ENCODE measurements around the gene SLC9A9.
"Not testable (repeated sequence)": the region's sequence is repeated elsewhere in the genome, so short reads cannot be mapped to it uniquely, and the experiment has no call there.

Gene SLC9A9

DNA sequence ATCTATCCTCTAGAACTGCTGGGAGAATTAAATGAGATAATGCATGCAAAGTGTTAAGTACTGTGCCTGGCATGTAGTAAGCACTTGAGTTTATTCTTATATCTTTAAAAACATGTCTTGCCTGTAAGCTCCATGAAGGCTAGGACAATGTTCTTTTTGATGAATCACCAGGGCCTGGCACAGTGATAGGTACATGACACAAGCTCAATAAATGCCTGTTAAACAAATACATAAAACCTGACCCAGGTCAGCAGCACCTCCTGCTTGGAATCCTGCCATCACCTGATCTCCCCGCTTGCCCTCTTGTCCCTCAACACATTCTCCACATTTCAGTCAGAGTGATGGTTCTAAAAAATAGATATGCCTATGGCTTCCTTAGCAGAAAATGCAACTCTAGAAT lies 541.9 kb downstream of the SLC9A9 start:
- DNase-seq = peak; percentile 50

DNA sequence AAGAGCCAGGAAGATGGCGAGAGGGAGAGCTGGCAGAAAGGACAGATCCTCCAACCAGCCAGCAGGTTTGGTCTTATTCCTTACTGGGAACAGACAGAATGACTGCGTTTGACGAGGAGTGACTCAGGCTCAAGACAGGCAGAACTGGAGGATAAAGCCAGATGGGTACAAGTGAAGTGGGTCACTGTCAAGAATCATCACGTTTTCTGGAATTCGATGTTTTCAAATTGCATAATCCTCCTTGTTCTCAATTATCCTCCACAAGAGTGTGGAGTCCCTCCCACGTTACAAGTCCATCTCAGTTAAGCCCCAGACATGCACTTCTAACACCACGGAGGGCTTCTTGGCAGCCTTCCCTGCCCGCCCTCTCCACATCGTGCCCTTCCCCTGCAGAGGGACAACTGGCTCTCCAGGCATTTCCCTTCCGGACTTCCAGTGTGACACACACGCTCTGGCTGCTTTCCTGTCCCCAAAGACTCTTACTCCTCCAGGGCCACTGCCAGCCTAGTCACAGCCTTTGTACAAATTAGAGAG lies 545.6 kb downstream of the SLC9A9 start:
- DNase-seq = no peak

- DNase-seq = no peak
These were observed 547.0 kb downstream of the SLC9A9 start for GRCh38 chr3:143301031-143301901.

DNA sequence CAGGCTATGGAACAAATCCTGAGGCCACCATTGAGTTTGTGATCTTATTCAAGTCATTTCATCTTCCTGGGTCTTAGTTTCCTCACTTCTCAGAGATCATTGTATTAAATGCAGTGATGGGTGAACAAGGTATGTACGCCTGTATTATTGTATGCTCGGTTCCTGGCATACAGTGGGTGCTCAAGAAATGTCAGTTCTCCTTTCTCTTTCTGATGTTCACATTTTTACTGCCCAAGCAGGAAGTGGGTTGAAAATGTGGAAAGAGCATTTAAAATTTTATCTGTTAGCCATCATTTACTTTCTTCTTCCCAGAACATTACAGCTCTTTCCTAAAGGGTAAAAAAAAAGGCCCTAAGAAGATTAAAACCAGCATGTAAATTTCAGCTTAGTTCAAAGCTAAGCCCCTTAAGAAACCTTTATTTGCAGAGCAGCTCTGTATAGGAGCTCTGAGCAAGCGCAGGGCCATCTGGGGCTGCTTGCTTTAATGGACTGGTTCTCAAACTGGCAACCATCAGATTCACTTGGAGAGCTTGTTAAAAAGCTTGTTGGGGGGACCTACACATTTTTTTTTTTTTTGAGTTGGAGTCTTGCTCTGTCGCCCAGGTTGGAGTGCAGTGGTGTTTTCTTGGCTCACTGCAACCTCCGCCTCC lies 549.3 kb downstream of the SLC9A9 start:
- DNase-seq = no peak

GRCh38 chr3:143298380-143298779 lies 549.9 kb downstream of the SLC9A9 start:
- DNase-seq = no peak

DNA sequence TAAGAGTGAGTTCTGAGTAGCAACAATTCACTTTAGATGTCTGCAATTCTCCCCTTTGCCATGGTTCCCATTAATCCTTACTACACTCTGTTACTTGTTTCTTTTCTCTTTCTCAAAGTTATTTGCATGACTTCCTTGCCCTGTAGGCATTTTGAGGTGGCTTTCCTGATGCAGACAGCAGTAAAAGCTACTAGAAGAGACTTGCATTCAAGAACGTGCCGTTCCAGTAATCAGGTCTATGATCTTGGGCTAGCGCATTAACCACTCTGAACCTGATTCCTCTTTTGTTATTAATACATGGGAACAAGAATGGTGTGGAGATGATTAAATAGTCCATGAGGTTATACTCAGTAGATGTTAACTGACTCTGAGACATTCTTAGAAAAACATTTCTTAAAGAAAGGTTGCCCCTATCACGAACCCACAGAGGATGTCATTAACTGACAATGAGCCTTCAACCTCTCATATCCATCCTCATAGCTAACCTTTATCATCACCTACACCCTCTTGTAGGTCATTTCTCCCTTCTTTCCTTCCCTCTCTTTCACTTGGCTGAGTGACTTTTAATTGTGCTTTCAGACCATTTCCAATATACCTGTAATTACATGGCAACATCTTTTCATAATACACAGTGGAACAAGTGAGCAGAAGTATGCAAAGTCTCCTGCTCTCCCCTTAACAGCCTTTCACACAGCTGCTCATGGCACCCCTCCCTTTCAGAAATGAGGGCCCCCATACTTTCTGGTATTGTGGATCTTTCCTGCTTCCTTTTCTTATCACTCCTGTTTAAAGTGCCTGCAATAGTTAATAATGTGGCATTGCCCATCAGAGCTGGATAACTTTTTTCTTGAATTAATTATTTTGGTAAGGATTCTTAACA lies 552.8 kb downstream of the SLC9A9 start:
- DNase-seq = peak; percentile 55

GRCh38 chr3:143294188-143294587 lies 554.1 kb downstream of the SLC9A9 start:
- no peak for DNase-seq

DNA sequence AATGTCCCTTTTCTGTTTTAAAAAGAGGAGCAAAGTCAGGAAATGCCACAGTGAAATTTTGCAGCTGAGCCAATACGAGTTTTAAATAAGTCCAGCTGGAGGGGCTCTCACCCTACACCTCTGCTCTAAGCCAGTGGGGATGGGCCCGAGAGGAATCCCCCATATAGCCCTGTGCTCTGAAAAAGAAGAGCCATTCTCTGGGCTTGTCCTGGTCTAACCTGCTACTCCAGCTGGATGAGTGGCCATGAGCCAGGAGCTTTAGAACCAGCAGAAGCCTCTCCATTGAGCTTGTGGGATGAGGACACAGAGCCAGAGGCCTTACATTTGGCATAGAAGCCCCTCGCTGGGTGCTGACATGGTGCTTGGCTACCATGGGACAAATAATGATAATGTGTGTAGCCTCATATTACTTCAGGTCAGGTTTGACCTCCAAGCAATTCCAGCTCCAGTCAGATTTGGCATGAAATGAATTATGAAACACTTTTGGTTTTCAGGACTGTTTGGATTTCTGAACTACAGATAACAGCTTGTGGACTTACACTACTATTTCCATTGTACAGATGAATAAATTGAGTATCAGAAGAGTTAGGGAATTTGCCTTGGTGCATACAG lies 556.3 kb downstream of the SLC9A9 start:
- no peak for DNase-seq

GRCh38 chr3:143288944-143289343 lies 559.3 kb downstream of the SLC9A9 start:
- DNase-seq = no peak

DNA sequence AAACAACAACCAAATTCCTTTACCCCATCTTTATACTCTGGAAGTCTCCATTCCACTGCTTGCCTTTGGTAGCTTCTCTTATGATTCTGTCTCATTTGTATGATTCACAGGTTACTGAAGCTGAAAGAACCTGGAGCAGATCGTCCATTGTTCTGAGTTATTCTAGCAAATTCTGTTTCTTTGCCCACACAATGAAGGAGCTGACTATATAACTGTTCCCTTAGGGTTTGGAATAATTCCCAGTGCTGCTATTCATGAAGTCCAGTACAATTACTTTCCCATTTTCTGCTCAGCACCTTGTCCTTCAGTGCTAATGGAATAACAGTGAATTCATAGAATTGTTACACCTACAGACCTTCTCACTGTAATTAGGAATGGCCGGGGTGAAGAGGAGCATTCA lies 560.9 kb downstream of the SLC9A9 start:
- no peak for DNase-seq

GRCh38 chr3:143286392-143287010 lies 561.8 kb downstream of the SLC9A9 start:
- no peak for DNase-seq

DNA sequence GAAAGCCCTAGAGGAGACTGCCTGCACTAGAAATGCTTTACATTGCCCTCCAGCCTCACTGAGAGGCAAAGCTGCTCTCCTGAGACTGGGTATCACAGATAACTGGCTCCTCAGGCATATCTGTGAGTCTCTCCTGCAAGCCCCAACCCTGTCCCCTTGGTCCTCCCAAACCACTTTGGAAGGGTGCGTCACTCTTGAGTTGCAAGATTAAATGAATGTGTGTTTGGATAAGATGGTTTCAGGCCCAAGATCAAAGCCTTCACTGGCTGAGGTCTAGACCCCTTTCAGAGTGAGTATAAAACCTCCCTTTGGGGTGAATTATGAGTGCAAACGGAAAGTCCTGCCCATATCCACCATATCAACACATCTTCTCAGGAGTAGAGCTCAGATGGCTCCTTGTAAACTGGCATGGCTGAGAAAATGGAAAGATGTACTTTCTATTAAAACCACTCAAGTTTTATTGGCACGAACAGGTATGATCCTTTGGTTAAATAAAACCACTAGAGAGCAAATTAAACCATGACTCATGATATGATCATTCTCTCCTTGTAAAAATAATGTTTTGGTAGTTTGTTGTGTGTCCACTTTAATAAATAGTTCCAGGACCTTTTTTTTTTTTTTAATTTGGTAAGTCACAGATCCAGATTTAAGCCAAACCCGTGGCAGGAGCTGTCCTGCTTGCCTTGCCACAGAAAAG lies 564.7 kb downstream of the SLC9A9 start:
- peak; percentile 100 for DNase-seq

- DNase-seq = no peak
These were observed 567.3 kb downstream of the SLC9A9 start for GRCh38 chr3:143280984-143281383.

GRCh38 chr3:143279567-143279966 lies 568.7 kb downstream of the SLC9A9 start:
- DNase-seq = not testable (repeated sequence)

- peak; percentile 55 for DNase-seq
These were observed 569.5 kb downstream of the SLC9A9 start for GRCh38 chr3:143278721-143279120.

GRCh38 chr3:143277531-143277930 lies 570.7 kb downstream of the SLC9A9 start:
- no peak for DNase-seq

DNA sequence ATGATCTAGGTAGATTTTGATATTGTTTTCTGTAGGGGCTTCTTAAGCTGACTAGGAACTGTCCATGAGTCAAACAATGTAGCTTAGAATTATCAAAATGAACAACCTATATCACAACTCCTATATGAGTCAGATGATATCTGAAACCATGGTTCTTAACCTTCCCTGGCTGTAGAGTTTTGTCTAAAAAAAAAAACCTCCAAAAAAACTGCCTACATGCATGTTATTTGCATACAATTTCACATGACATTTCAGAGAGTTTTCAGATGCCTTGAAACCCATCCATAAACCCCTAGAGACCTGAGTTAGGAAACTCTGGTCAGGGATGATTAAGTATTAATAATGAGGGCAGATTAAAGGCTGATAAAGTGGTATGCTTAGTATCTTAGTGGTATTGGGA lies 571.7 kb downstream of the SLC9A9 start:
- no peak for DNase-seq

- DNase-seq = no peak
These were observed 574.1 kb downstream of the SLC9A9 start for GRCh38 chr3:143273975-143274690.

DNA sequence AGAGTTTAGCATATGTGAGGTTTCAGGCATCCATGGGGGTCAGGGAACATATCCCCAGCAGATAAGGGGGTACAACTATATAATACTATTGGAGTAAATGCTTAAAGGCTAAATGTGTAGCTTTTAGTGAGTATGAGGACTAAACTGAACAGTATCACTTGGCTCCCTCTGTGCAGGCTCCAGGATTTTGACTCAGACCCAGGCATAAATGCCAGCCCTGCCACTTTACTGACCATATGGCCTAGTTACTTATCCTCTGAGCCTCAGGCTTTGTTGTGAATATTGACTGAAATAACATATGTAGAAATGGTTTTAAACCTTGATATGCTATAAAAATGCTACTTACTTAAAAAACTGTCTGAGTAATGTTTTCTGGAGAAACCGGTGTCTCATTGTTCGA lies 577.1 kb downstream of the SLC9A9 start:
- no peak for DNase-seq

DNA sequence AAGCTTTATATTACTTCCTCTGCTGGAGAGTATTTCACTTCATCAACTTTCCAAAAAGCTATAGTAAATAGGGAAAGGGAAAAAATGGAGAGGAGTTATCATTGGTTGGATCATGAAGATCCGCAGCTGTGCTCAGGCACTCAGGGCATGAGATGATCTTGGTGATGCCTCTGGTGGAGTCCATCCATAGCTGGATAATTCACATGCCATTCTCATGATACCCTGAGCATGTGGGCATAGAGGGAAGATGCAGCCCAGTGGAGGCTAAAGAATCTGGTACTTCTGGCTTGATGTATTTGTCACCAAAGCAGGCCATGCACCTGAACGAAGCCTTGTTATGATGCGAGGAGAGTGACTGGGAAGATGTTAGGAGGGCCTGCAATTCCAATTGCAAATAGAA lies 578.5 kb downstream of the SLC9A9 start:
- DNase-seq = no peak

DNA sequence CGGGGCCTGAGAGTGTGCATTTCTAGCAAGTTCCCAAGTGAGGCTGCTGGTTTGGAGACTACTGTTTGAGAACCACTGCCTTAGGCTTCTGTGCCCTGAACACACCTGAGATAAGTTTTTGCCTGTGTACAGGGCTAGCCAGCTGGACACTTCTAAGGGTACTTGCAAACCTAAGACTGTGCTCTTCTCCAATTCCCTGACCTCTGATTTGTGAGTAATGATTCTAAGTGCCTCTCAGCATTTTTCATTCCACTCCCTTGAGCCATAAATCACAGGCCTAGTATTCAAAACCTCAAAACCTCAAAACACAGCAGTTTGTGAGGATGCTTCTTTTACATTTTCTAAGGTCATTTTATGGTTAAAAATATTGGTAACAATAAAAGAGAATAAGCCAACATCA lies 580.3 kb downstream of the SLC9A9 start:
- no peak for DNase-seq

Measured in hematopoietic multipotent progenitor cell treated with erythropoietin and hydrocortisone succinate and interleukin-3 and kit ligand, for 8 days (in vitro differentiated cells).